ENCODE results near the gene NTN5.
A peak's percentile ranks its signal among the peaks of the same experiment; 100 is the strongest.

DNA sequence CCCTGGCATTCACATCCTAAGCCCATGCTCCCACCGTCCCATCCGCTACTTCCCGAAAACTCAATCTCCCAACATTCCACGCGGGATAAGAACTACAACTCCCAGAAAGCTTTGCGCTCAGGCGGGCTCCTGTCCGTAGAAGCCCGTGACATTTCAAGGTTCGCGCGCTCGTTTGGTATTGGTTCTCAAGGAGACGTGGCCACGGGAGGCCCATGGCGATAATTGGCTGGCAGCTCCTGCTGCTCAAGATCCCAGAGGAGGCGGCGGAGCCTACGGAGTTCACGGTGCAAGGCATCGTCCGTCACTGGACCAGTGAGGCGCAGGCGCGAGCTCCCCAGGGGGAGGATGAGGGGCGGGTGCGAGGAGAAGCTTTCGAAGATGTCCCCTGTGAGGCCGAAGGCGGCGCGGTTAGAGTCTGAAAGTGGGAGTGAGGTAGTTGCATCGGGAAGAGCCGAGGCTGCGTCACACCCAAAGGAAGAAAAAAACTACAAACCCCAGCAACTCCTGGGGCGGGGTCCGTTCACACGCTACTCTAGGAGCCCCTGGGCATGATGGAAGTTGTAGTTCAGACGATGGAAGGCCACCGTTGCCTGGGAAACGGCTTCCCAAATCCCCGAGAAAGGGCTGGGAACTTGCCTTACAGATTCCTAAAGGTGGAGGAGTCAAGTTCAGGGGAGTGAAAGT is 47.9 kb upstream of the NTN5 start:
- TF ChIP-seq BHLHE40 (IDR thresholded peaks at IDR 0.05; ENCODE audit: low read depth, low read length) = peak; percentile 83
- TF ChIP-seq, protein P1, sequence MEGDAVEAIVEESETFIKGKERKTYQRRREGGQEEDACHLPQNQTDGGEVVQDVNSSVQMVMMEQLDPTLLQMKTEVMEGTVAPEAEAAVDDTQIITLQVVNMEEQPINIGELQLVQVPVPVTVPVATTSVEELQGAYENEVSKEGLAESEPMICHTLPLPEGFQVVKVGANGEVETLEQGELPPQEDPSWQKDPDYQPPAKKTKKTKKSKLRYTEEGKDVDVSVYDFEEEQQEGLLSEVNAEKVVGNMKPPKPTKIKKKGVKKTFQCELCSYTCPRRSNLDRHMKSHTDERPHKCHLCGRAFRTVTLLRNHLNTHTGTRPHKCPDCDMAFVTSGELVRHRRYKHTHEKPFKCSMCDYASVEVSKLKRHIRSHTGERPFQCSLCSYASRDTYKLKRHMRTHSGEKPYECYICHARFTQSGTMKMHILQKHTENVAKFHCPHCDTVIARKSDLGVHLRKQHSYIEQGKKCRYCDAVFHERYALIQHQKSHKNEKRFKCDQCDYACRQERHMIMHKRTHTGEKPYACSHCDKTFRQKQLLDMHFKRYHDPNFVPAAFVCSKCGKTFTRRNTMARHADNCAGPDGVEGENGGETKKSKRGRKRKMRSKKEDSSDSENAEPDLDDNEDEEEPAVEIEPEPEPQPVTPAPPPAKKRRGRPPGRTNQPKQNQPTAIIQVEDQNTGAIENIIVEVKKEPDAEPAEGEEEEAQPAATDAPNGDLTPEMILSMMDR (conservative IDR thresholded peaks at IDR 0.05; ENCODE audit: low read depth, low read length) = no peak
- TF ChIP-seq, protein P2, sequence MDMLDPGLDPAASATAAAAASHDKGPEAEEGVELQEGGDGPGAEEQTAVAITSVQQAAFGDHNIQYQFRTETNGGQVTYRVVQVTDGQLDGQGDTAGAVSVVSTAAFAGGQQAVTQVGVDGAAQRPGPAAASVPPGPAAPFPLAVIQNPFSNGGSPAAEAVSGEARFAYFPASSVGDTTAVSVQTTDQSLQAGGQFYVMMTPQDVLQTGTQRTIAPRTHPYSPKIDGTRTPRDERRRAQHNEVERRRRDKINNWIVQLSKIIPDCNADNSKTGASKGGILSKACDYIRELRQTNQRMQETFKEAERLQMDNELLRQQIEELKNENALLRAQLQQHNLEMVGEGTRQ (IDR thresholded peaks at IDR 0.05; ENCODE audit: low read depth, low read length) = peak; percentile 87; the same call in 1 of the 2 replicates

Measured in IMR-90 (cell line).